Neuronal stem cell (in vitro differentiated cells): Measurements from ENCODE around the gene ADGRA1.

Source experiments
- DNase-seq: peaks from one replicate; pipeline ENCODE4 v3.0.0-alpha.2; 2013; ENCODE audit warnings: low spot score
- H2AFZ ChIP-seq: one replicate; pipeline ENCODE4 v1.6.1; 2013; ENCODE audit warnings: mild to moderate bottlenecking, low read length, inconsistent platforms
- H2AK5ac ChIP-seq: 2 replicates; pipeline ENCODE4 v1.6.1; 2013; ENCODE audit warnings: low read depth, mild to moderate bottlenecking, inconsistent platforms, low read length, moderate library complexity, mixed read lengths
- H2BK120ac ChIP-seq: 2 replicates; pipeline ENCODE4 v1.6.1; 2013; ENCODE audit warnings: low read depth, mild to moderate bottlenecking, inconsistent platforms, low read length, moderate library complexity, mixed read lengths
- H2BK12ac ChIP-seq: one replicate; pipeline ENCODE4 v1.6.1; 2013; ENCODE audit warnings: low read length, inconsistent platforms
- H2BK15ac ChIP-seq: 2 replicates; pipeline ENCODE4 v1.6.1; 2013; ENCODE audit warnings: mild to moderate bottlenecking, low read length, inconsistent platforms, mixed read lengths
- H2BK5ac ChIP-seq: one replicate; pipeline ENCODE4 v1.6.1; 2013; ENCODE audit warnings: inconsistent platforms, mild to moderate bottlenecking, low read length, moderate library complexity
- H3K14ac ChIP-seq: one replicate; pipeline ENCODE4 v1.6.1; 2013; ENCODE audit warnings: low read length, inconsistent platforms
- H3K18ac ChIP-seq: 2 replicates; pipeline ENCODE4 v1.6.1; 2013; ENCODE audit warnings: low read length, inconsistent platforms
- H3K23ac ChIP-seq: 2 replicates; pipeline ENCODE4 v1.6.1; 2013; ENCODE audit warnings: low read depth, mild to moderate bottlenecking, mixed read lengths, low read length, inconsistent platforms; ENCODE audit not compliant: poor library complexity
- H3K27ac ChIP-seq: replicated peaks from 3 replicates; pipeline ENCODE4 v1.5.1; 2013; ENCODE audit warnings: low read length, inconsistent platforms
- H3K27me3 ChIP-seq, 3 experiments: 2 replicates each; pipeline ENCODE4 v1.6.1; 2013; ENCODE audit warnings: low read length in 3 of 3, mild to moderate bottlenecking in 2 of 3, inconsistent platforms in 1 of 3, low read depth in 1 of 3, mixed read lengths in 1 of 3, moderate library complexity in 1 of 3; ENCODE audit not compliant: control insufficient read depth in 3 of 3, insufficient read depth in 3 of 3
- H3K36me3 ChIP-seq, 2 donors: replicated peaks in 1 of 2; 2 replicates each; pipeline ENCODE4 v1.6.1; 2013; ENCODE audit warnings: low read length in 2 of 2; ENCODE audit not compliant: control insufficient read depth in 2 of 2, insufficient read depth in 2 of 2
- H3K4ac ChIP-seq: 2 replicates; pipeline ENCODE4 v1.6.1; 2013; ENCODE audit warnings: inconsistent platforms, mild to moderate bottlenecking, low read length, moderate library complexity
- H3K4me1 ChIP-seq, 2 donors: 1 replicate in 1 of 2; 2 replicates in 1 of 2; pipeline ENCODE4 v1.6.1; 2013; ENCODE audit warnings: low read length in 2 of 2, low read depth in 1 of 2; ENCODE audit not compliant: control insufficient read depth in 2 of 2, insufficient read depth in 1 of 2
- H3K4me2 ChIP-seq: one replicate; pipeline ENCODE4 v1.6.1; 2013; ENCODE audit warnings: mild to moderate bottlenecking, low read length, inconsistent platforms; ENCODE audit not compliant: insufficient read depth, poor library complexity, severe bottlenecking
- H3K4me3 ChIP-seq, 2 donors: 2 replicates each; pipeline ENCODE4 v1.5.1; 2013; ENCODE audit warnings: low read length in 2 of 2, mild to moderate bottlenecking in 2 of 2, inconsistent platforms in 1 of 2, moderate library complexity in 1 of 2
- H3K79me1 ChIP-seq: one replicate; pipeline ENCODE4 v1.6.1; 2013; ENCODE audit warnings: low read depth, mild to moderate bottlenecking, inconsistent platforms, low read length, moderate library complexity
- H3K9ac ChIP-seq: one replicate; pipeline ENCODE4 v1.6.1; 2013; ENCODE audit warnings: mild to moderate bottlenecking, low read depth, low read length, inconsistent platforms; ENCODE audit not compliant: poor library complexity
- H3K9me3 ChIP-seq, 2 donors: replicated peaks in 1 of 2; 2 replicates each; pipeline versions ENCODE3 to v1.6.1; 2013; ENCODE audit warnings: low read length in 2 of 2, mild to moderate bottlenecking in 2 of 2, inconsistent platforms in 1 of 2, low read depth in 1 of 2, mixed read lengths in 1 of 2, moderate library complexity in 1 of 2; ENCODE audit not compliant: control insufficient read depth in 2 of 2, insufficient read depth in 1 of 2
- H4K8ac ChIP-seq: one replicate; pipeline ENCODE4 v1.6.1; 2013; ENCODE audit warnings: low read depth, mild to moderate bottlenecking, inconsistent platforms, low read length, moderate library complexity
- H4K91ac ChIP-seq: one replicate; pipeline ENCODE4 v1.6.1; 2013; ENCODE audit warnings: low read length, low read depth, mild to moderate bottlenecking, inconsistent platforms; ENCODE audit not compliant: poor library complexity
- WGBS, 2 donors: extraction: QIAGEN DNeasy Blood & Tissue Kit; methylation state at CpG; one replicate each; pipeline ENCODE4 v1.1.7; 2013; ENCODE audit warnings: missing lambda C conversion rate in 2 of 2, mixed read lengths in 1 of 2; ENCODE audit not compliant: insufficient read length in 2 of 2, insufficient replicate concordance in 1 of 2; ENCODE audit errors: extremely low coverage in 2 of 2; 5-methylcytosine and 5-hydroxymethylcytosine counted together

Gene ADGRA1

GRCh38 chr10:133094286-133094685, 6.6 kb downstream of the ADGRA1 start:
- Histone ChIP-seq H2BK15ac (no peak overlapping the region), H4K8ac (no peak overlapping the region), H3K4me1 (peaks cover 2 to 15% of the 10 kb centered on the region in 2 donors), H3K14ac (peak overlapping the region; percentile 9), H3K9ac (peak overlapping the region; percentile 70), H3K27me3 (peaks cover 1 to 73% (median 26%) of the 10 kb centered on the region in 3 experiments), H3K4me2 (no peak overlapping the region), H3K9me3 (no peaks in the 10 kb centered on the region), H3K79me1 (peaks cover 5% of the 10 kb centered on the region), H3K27ac (no peak overlapping the region), H2AK5ac (peak overlapping the region; percentile 45), H3K36me3 (no peaks in the 10 kb centered on the region), H2AFZ (no peak overlapping the region), H3K4me3 (no peak overlapping the region), H4K91ac (no peak overlapping the region), H3K4ac (no peak overlapping the region), H2BK120ac (no peak overlapping the region), H3K23ac (peak overlapping the region; percentile 89), H3K18ac (peak overlapping the region; percentile 66), H2BK5ac (no peak overlapping the region), H2BK12ac (no peak overlapping the region)
- DNase-seq, result no peak
- WGBS, 2 donors, result no CpG with 5 or more reads among the region's 22 CpGs

GRCh38 chr10:133094866-133095265, 7.1 kb downstream of the ADGRA1 start:
- H3K4ac ChIP-seq, result no peak overlapping the region
- H2BK15ac ChIP-seq, result no peak overlapping the region
- no peak overlapping the region for H3K9ac ChIP-seq
- H3K4me1 ChIP-seq, result peaks cover 2 to 11% of the 10 kb centered on the region in 2 donors
- WGBS, 2 donors, result no CpG with 5 or more reads among the region's 17 CpGs
- peak overlapping the region; percentile 20 for H2AK5ac ChIP-seq
- DNase-seq, result no peak
- peak overlapping the region; percentile 94 for H3K14ac ChIP-seq
- no peak overlapping the region for H3K4me2 ChIP-seq
- H3K9me3 ChIP-seq, result no peaks in the 10 kb centered on the region
- H3K27me3 ChIP-seq, result peaks cover 0 to 70% (median 20%) of the 10 kb centered on the region in 3 experiments
- H3K18ac ChIP-seq, result peak overlapping the region; percentile 3
- no peak overlapping the region for H4K91ac ChIP-seq
- no peak overlapping the region for H3K4me3 ChIP-seq
- no peak overlapping the region for H4K8ac ChIP-seq
- H2BK12ac ChIP-seq, result no peak overlapping the region
- H3K27ac ChIP-seq, result no peak overlapping the region
- H3K36me3 ChIP-seq, result no peaks in the 10 kb centered on the region
- peaks cover 5% of the 10 kb centered on the region for H3K79me1 ChIP-seq
- no peak overlapping the region for H2BK120ac ChIP-seq
- no peak overlapping the region for H2BK5ac ChIP-seq
- no peak overlapping the region for H3K23ac ChIP-seq
- H2AFZ ChIP-seq, result no peak overlapping the region

- peaks cover 5% of the 10 kb centered on the region for H3K79me1 ChIP-seq
- no peak overlapping the region for H3K4me3 ChIP-seq
- H3K36me3 ChIP-seq, result no peaks in the 10 kb centered on the region
- peak overlapping the region; percentile 22 for H2BK12ac ChIP-seq
- no peak overlapping the region for H2BK120ac ChIP-seq
- H3K23ac ChIP-seq, result no peak overlapping the region
- no peak overlapping the region for H2AFZ ChIP-seq
- H3K18ac ChIP-seq, result peak overlapping the region; percentile 11
- H2AK5ac ChIP-seq, result peak overlapping the region; percentile 97
- no CpG with 5 or more reads among the region's 16 CpGs for WGBS, 2 donors
- no peak overlapping the region for H3K4me2 ChIP-seq
- no peak overlapping the region for H3K27ac ChIP-seq
- H3K14ac ChIP-seq, result peak overlapping the region; percentile 21
- peak overlapping the region; percentile 13 for H2BK5ac ChIP-seq
- no peak for DNase-seq
- H3K27me3 ChIP-seq, result peaks cover 0 to 70% (median 13%) of the 10 kb centered on the region in 3 experiments
- peaks cover 4 to 7% of the 10 kb centered on the region in 2 donors for H3K4me1 ChIP-seq
- H4K91ac ChIP-seq, result no peak overlapping the region
- peak overlapping the region; percentile 58 for H2BK15ac ChIP-seq
- H3K9me3 ChIP-seq, result no peaks in the 10 kb centered on the region
- no peak overlapping the region for H3K4ac ChIP-seq
- H3K9ac ChIP-seq, result no peak overlapping the region
- no peak overlapping the region for H4K8ac ChIP-seq
Observed at GRCh38 chr10:133095586-133095985, 7.9 kb downstream of the ADGRA1 start.

GRCh38 chr10:133096616-133097269, 9.0 kb downstream of the ADGRA1 start:
- H2AFZ ChIP-seq, result no peak overlapping the region
- H2AK5ac ChIP-seq, result peak overlapping the region; percentile 85
- no peak for DNase-seq
- H3K4ac ChIP-seq, result no peak overlapping the region
- no peaks in the 10 kb centered on the region for H3K36me3 ChIP-seq
- peak overlapping the region; percentile 71 for H3K18ac ChIP-seq
- H4K91ac ChIP-seq, result no peak overlapping the region
- H3K4me2 ChIP-seq, result no peak overlapping the region
- H2BK120ac ChIP-seq, result no peak overlapping the region
- no peak overlapping the region for H3K4me3 ChIP-seq
- H3K27ac ChIP-seq, result no peak overlapping the region
- peaks cover 12 to 13% of the 10 kb centered on the region in 2 donors for H3K4me1 ChIP-seq
- no peak overlapping the region for H2BK5ac ChIP-seq
- no peaks in the 10 kb centered on the region for H3K9me3 ChIP-seq
- H2BK15ac ChIP-seq, result peak overlapping the region; percentile 69
- peak overlapping the region; percentile 67 for H3K14ac ChIP-seq
- H4K8ac ChIP-seq, result no peak overlapping the region
- peaks cover 5% of the 10 kb centered on the region for H3K79me1 ChIP-seq
- H3K27me3 ChIP-seq, result peaks cover 0 to 63% (median 5%) of the 10 kb centered on the region in 3 experiments
- no CpG with 5 or more reads among the region's 28 CpGs for WGBS, 2 donors
- H3K23ac ChIP-seq, result peak overlapping the region; percentile 57
- H3K9ac ChIP-seq, result no peak overlapping the region
- no peak overlapping the region for H2BK12ac ChIP-seq
